ENCODE measurements around the gene RSRC1.

- TF ChIP-seq CTCF (IDR thresholded peaks at IDR 0.05 in 8 of 11, conservative IDR thresholded peaks at IDR 0.05 in 3 of 11) = no peak
- TF ChIP-seq POLR2AphosphoS5 (IDR thresholded peaks at IDR 0.05) = no peak
- no peak for TF ChIP-seq POLR2A (IDR thresholded peaks at IDR 0.05)
Measured at GRCh38 chr3:158494673-158495072, 384.8 kb downstream of the RSRC1 start.

Data from spleen (tissue), 7 donors.